Bronchial epithelial cell (primary cell): ENCODE measurements around the gene SIGLEC10. TPM values are rescaled to one million over a fixed set of nuclear protein-coding genes. Genes with fewer than 3 reads are reported as not detected.
"Not testable (repeated sequence)": the region's sequence is repeated elsewhere in the genome, so short reads cannot be mapped to it uniquely, and the experiment has no call there.

Experiments used
- DNase-seq: peaks from one replicate; pipeline ENCODE4 v3.0.0-alpha.2; 2010; ENCODE audit warnings: low read depth
- FAIRE-seq: peaks from 2 replicates; lab custom pipeline; 2011; peaks lifted over from hg19 to GRCh38; lab: Jason Lieb, UNC
- H3K27me3 ChIP-seq: 2 replicates; pipeline ENCODE4 v1.5.1; 2011; ENCODE audit warnings: low read length; ENCODE audit not compliant: control insufficient read depth, insufficient read depth
- H3K36me3 ChIP-seq: 2 replicates; pipeline ENCODE4 v1.5.1; 2011; ENCODE audit warnings: low read length; ENCODE audit not compliant: control insufficient read depth, insufficient read depth
- H3K4me3 ChIP-seq: 2 replicates; pipeline ENCODE4 v1.5.1; 2011; ENCODE audit warnings: mild to moderate bottlenecking, low read depth, low read length, control low read depth
- CTCF ChIP-seq: IDR thresholded peaks from 2 replicates; pipeline ENCODE4 v1.5.1; 2011; ENCODE audit warnings: mild to moderate bottlenecking, moderate library complexity, low read length, control low read depth, inconsistent platforms; ENCODE audit not compliant: insufficient read depth, severe bottlenecking
- total RNA-seq: library from RNA; depleted of rRNA; stranded (reverse); fragments of >200 nt; gene quantifications from 2 replicates; pipeline ENCODE4 v1.2.1, GENCODE V29; 2014

Gene SIGLEC10
- not detected in 2 replicates for total RNA-seq

GRCh38 chr19:51417107-51417809 lies at the start of gene SIGLEC10:
SIGLEC10 (minus strand) TSS chr19:51417642; CDS start chr19:51417581, 61 bp downstream.
- FAIRE-seq, result no peak
- Histone ChIP-seq H3K36me3 (no peaks in the 10 kb centered on the region), H3K4me3 (no peak within 1 kb of the TSS), H3K27me3 (no peaks in the 10 kb centered on the region)
- DNase-seq, result no peak
- TF ChIP-seq CTCF, result no peak

DNA sequence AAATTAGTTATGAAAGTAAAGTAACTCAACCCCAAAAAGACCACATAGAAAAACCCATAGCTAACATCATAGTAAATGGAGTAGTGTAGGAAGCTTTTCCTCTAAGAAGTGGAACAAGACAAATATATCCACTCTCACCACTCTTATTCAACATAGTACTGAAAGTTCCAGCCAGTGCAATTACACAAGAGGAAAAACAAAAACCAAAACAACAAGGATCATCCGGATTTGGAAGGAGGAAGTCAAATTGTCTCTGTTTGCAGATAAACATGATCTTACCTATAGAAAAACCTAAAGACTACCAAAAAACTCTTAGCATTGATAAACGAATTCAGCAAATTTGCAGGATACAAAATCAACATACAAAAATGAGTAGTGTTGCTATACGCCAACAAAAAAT lies 49.3 kb upstream of the SIGLEC10 start:
- TF ChIP-seq CTCF, result no peak
- H3K4me3 ChIP-seq, result no peak overlapping the region
- no peak for FAIRE-seq
- H3K27me3 ChIP-seq, result no peaks in the 10 kb centered on the region
- no peaks in the 10 kb centered on the region for H3K36me3 ChIP-seq
- no peak for DNase-seq

DNA sequence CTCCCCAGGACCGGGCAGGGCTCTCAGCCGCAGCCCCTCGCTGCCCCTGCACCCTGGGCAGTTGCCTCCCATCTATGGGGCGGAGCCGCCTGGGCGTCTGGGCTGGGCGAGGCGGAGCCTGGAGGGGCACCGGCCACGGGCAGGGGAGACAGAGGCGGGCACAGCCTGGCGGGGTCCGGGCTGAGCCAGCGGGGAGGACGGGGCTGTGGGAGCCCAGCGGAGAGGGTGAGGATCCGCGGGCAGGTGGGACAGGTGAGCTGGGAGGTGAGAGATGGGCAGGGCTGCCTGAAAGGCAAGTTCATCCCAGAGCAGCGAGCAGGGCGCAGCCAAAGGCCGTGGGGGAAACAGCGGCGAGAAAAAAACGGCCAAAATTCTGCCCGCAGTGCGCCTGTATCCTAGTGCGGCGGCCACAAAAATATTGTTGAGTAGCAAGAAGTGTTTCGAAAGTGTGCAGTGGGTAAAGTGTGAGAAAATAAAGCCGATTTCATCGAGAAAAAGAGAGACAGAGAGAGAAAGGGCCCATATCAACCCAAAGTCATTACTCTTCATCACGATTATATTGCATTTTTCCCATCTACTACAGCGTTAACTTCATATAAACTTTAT lies 46.6 kb upstream of the SIGLEC10 start:
- DNase-seq, result not testable (repeated sequence)

DNA sequence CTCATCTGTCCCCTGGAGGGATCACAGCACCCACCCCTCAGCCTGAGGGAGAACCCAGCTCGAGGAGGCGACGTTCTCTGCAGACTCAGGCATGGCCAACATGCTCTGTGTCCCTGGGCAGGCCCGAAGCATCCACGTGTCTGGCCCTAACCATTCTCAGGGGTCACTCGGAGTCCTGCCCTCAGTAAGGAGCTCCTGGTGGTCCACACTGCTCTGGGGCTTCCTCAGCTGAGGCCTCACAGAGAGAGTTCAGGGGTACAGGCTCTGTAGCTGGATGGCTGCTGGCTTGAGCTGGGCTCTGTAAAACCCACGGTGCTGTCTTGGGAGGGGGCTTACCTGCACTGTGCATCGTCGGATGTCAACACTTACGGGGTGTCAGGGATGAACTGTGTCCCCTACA lies 45.2 kb upstream of the SIGLEC10 start:
- FAIRE-seq, result no peak
- no peak for DNase-seq
- no peaks in the 10 kb centered on the region for H3K36me3 ChIP-seq
- no peak overlapping the region for H3K4me3 ChIP-seq
- H3K27me3 ChIP-seq, result no peaks in the 10 kb centered on the region
- TF ChIP-seq CTCF, result no peak

More for the DNA sequence above, 46.6 kb upstream of the SIGLEC10 start:
- not testable (repeated sequence) for H3K36me3 ChIP-seq, FAIRE-seq, H3K4me3 ChIP-seq, H3K27me3 ChIP-seq

GRCh38 chr19:51462276-51462675 lies 44.8 kb upstream of the SIGLEC10 start:
- Histone ChIP-seq H3K27me3 (no peaks in the 10 kb centered on the region), H3K36me3 (no peaks in the 10 kb centered on the region), H3K4me3 (no peak overlapping the region)
- no peak for TF ChIP-seq CTCF
- no peak for FAIRE-seq
- no peak for DNase-seq

DNA sequence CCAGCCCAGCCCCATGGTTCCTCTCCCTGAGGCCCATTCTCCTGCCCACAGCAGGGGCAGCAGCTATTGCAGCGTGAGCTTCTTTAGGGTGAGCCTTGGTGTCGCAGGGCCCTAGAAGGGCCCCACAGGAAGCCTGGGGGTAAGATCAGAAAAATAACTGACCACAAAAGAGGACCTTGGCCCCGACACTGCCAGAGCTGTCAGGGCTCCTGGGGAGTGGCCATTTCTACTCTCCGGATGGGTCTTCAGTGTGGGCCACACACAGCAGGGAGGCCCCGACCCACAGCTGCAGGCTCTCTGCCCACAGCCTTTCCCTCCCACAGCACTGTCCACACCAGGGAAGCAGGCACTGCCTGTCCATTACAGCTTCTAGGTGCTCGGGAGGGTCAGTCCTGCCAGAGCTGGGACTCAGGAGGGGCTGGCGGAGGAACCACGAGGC lies 44.3 kb upstream of the SIGLEC10 start:
- no peak for TF ChIP-seq CTCF
- H3K36me3 ChIP-seq, result no peaks in the 10 kb centered on the region
- no peak overlapping the region for H3K4me3 ChIP-seq
- FAIRE-seq (no peak), DNase-seq (no peak)
- H3K27me3 ChIP-seq, result no peaks in the 10 kb centered on the region
